ENCODE results near the gene NBEAL1.
A peak's percentile ranks its signal among the peaks of the same experiment; 100 is the strongest.
"Not testable (repeated sequence)": the region's sequence is repeated elsewhere in the genome, so short reads cannot be mapped to it uniquely, and the experiment has no call there.

NBEAL1 gene

GRCh38 chr2:203014456-203015199, at the start of gene NBEAL1:
Gene NBEAL1 (plus strand): TSS chr2:203014875. CDS start chr2:203016385, 1,510 bp downstream.
- ATAC-seq (ENCODE audit: insufficient read depth, low read depth): peak; percentile 91
- peaks cover 55% of the 10 kb centered on the region for H3K4me1 ChIP-seq (ENCODE audit: insufficient read depth, low read length)
- peak within 1 kb of the TSS; percentile 92 for H2AFZ ChIP-seq (ENCODE audit: low read depth, low read length)

DNA sequence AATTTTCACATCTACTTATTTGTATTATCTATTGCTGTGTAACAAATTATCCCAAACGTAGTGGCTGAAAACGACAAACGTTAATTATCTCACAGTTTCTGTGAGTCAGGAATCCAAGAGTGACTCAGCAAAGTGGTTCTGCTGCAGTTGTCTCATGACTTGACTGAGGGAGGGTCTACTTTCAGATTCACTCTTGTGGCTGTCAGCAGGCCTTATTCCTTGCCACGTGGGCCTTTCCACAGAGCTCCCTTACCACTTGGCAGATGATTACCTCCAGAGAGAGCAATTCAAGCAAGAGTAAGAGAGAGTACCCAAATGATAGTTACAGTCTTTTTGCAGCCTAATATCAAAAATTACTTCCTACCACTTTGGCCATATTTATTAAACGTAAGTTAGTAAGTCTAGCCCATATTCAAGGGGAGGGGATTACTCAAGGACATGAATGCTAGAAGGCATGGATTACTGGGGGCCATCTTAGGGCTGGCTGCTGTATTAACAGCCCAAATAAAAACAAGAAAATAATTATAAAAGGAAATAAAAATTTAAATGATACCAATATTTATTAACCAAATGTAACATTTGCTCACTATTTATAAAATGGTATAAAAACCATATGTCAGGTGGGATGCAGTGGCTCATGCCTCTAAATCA, 48.7 kb upstream of the NBEAL1 start:
- H2AFZ ChIP-seq (ENCODE audit: low read depth, low read length): no peak overlapping the region
- ATAC-seq (ENCODE audit: insufficient read depth, low read depth) (peak; percentile 96), DNase-seq (peak; percentile 55)
- no peak overlapping the region for H3K27ac ChIP-seq (ENCODE audit: low read length)
- no peaks in the 10 kb centered on the region for H3K79me2 ChIP-seq (ENCODE audit: insufficient read depth, low read length)
- TF ChIP-seq EZH2 (IDR thresholded peaks at IDR 0.05; ENCODE audit: borderline replicate concordance, low read depth, low read length, severe bottlenecking) (no peak), CTCF (IDR thresholded peaks at IDR 0.05; ENCODE audit: borderline replicate concordance, extremely low read depth, low read length, poor library complexity, severe bottlenecking) (no peak)
- no peak overlapping the region for H3K4me3 ChIP-seq (ENCODE audit: low read depth in 1 of 2, low read length in 2 of 2)
- no peaks in the 10 kb centered on the region; the same call in 1 of the 2 replicates for H3K36me3 ChIP-seq (ENCODE audit: insufficient read depth, low read length)
- no peaks in the 10 kb centered on the region for H4K20me1 ChIP-seq (ENCODE audit: insufficient read depth, low read length)
- peaks cover 3% of the 10 kb centered on the region; the same call in 1 of the 2 replicates for H3K4me1 ChIP-seq (ENCODE audit: insufficient read depth, low read length)
- H3K4me2 ChIP-seq (ENCODE audit: insufficient read depth, low read length): no peak overlapping the region
- no peaks in the 10 kb centered on the region for H3K9me3 ChIP-seq (ENCODE audit: insufficient read depth, low read length, severe bottlenecking)
- H3K9ac ChIP-seq (ENCODE audit: low read depth, low read length): no peak overlapping the region
- H3K27me3 ChIP-seq (ENCODE audit: insufficient read depth, low read length, poor library complexity): no peaks in the 10 kb centered on the region

More at GRCh38 chr2:203014456-203015199, at the start of gene NBEAL1:
- Histone ChIP-seq H3K36me3 (ENCODE audit: insufficient read depth, low read length) (no peaks in the 10 kb centered on the region), H3K79me2 (ENCODE audit: insufficient read depth, low read length) (0 out of 2 replicates have a peak, but pooled peaks cover 2% of the 10 kb centered on the region), H4K20me1 (ENCODE audit: insufficient read depth, low read length) (no peaks in the 10 kb centered on the region), H3K4me2 (ENCODE audit: insufficient read depth, low read length) (peak within 1 kb of the TSS; percentile 83), H3K4me3 (ENCODE audit: low read depth in 1 of 2, low read length in 2 of 2) (peak within 1 kb of the TSS; percentile 50 to 82), H3K9me3 (ENCODE audit: insufficient read depth, low read length, severe bottlenecking) (no peaks in the 10 kb centered on the region), H3K27ac (ENCODE audit: low read length) (peak within 1 kb of the TSS; percentile 69), H3K9ac (ENCODE audit: low read depth, low read length) (peak within 1 kb of the TSS; percentile 67), H3K27me3 (ENCODE audit: insufficient read depth, low read length, poor library complexity) (no peaks in the 10 kb centered on the region)
- peak; percentile 96 for DNase-seq
- TF ChIP-seq CTCF (IDR thresholded peaks at IDR 0.05; ENCODE audit: borderline replicate concordance, extremely low read depth, low read length, poor library complexity, severe bottlenecking) (no peak), EZH2 (IDR thresholded peaks at IDR 0.05; ENCODE audit: borderline replicate concordance, low read depth, low read length, severe bottlenecking) (no peak)

- not testable (repeated sequence) for H2AFZ ChIP-seq (ENCODE audit: low read depth, low read length); H3K36me3 ChIP-seq (ENCODE audit: insufficient read depth, low read length); H3K27ac ChIP-seq (ENCODE audit: low read length); H3K9ac ChIP-seq (ENCODE audit: low read depth, low read length); H3K4me1 ChIP-seq (ENCODE audit: insufficient read depth, low read length); DNase-seq; H3K9me3 ChIP-seq (ENCODE audit: insufficient read depth, low read length, severe bottlenecking); H3K4me3 ChIP-seq (ENCODE audit: low read depth in 1 of 2, low read length in 2 of 2); H3K79me2 ChIP-seq (ENCODE audit: insufficient read depth, low read length); H4K20me1 ChIP-seq (ENCODE audit: insufficient read depth, low read length); H3K27me3 ChIP-seq (ENCODE audit: insufficient read depth, low read length, poor library complexity); ATAC-seq (ENCODE audit: insufficient read depth, low read depth); H3K4me2 ChIP-seq (ENCODE audit: insufficient read depth, low read length)
Measured at GRCh38 chr2:202969404-202969803, 45.3 kb upstream of the NBEAL1 start.

DNA sequence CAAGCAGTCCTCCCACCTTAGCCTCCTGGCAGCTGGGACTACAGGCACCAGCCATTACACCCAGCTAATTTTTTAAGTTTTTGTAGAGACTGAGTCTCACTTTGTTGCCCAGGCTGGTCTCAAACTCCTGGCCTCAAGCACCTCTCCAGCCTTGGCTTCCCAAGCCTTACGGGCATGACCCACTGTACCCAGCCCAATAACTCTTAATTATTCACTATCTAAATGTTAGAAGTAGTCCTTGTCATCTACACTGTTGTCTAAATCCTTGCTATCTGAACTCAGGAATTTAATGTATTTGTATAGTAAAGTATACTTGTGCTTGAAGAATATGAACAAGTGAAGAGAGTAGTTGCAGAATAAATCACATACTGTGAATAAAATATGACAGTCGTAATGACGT, 37.9 kb upstream of the NBEAL1 start:
- Histone ChIP-seq H3K36me3 (ENCODE audit: insufficient read depth, low read length) (0 out of 2 replicates have a peak, but pooled peaks cover 4% of the 10 kb centered on the region), H3K27ac (ENCODE audit: low read length) (no peak overlapping the region), H3K27me3 (ENCODE audit: insufficient read depth, low read length, poor library complexity) (no peaks in the 10 kb centered on the region), H3K4me1 (ENCODE audit: insufficient read depth, low read length) (no peaks in the 10 kb centered on the region), H3K79me2 (ENCODE audit: insufficient read depth, low read length) (no peaks in the 10 kb centered on the region), H3K9me3 (ENCODE audit: insufficient read depth, low read length, severe bottlenecking) (no peaks in the 10 kb centered on the region), H2AFZ (ENCODE audit: low read depth, low read length) (no peak overlapping the region), H3K4me3 (ENCODE audit: low read depth in 1 of 2, low read length in 2 of 2) (no peak overlapping the region), H3K9ac (ENCODE audit: low read depth, low read length) (no peak overlapping the region), H3K4me2 (ENCODE audit: insufficient read depth, low read length) (no peak overlapping the region), H4K20me1 (ENCODE audit: insufficient read depth, low read length) (no peaks in the 10 kb centered on the region)
- ATAC-seq (ENCODE audit: insufficient read depth, low read depth): no peak
- no peak for TF ChIP-seq CTCF (IDR thresholded peaks at IDR 0.05; ENCODE audit: borderline replicate concordance, extremely low read depth, low read length, poor library complexity, severe bottlenecking)
- TF ChIP-seq EZH2 (IDR thresholded peaks at IDR 0.05; ENCODE audit: borderline replicate concordance, low read depth, low read length, severe bottlenecking): no peak
- DNase-seq: no peak
